ENCODE results near the gene RNF113B. TPM values are rescaled to one million over a fixed set of nuclear protein-coding genes. Genes with fewer than 3 reads are reported as not detected.
A peak's percentile ranks its signal among the peaks of the same experiment; 100 is the strongest.

Gene RNF113B
- total and polyA plus RNA-seq, 2 of the 13 experiments (the other 11 are each of a cell fraction or from before 2014, with no cell fraction given): not detected

DNA sequence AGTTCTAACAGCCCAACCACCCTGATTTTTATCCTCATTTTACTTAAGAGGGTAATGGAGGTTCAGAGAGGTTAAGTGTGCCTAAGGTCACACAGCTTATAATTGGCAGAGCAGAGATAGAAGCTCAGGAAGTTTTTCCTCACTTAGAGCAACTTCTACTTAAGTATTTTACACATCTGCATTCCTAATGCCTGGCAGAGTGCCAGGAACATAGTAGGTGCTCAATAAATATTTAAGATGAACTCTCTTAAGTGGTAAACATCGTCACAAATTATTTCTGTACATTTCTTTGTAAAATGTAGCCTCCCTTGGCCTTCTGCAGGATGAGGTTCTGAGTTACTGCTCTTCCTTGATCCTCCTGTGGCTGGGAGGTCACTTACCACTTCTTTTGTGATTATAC, 19.5 kb downstream of the RNF113B start (continued):
- TF ChIP-seq, protein P1, sequence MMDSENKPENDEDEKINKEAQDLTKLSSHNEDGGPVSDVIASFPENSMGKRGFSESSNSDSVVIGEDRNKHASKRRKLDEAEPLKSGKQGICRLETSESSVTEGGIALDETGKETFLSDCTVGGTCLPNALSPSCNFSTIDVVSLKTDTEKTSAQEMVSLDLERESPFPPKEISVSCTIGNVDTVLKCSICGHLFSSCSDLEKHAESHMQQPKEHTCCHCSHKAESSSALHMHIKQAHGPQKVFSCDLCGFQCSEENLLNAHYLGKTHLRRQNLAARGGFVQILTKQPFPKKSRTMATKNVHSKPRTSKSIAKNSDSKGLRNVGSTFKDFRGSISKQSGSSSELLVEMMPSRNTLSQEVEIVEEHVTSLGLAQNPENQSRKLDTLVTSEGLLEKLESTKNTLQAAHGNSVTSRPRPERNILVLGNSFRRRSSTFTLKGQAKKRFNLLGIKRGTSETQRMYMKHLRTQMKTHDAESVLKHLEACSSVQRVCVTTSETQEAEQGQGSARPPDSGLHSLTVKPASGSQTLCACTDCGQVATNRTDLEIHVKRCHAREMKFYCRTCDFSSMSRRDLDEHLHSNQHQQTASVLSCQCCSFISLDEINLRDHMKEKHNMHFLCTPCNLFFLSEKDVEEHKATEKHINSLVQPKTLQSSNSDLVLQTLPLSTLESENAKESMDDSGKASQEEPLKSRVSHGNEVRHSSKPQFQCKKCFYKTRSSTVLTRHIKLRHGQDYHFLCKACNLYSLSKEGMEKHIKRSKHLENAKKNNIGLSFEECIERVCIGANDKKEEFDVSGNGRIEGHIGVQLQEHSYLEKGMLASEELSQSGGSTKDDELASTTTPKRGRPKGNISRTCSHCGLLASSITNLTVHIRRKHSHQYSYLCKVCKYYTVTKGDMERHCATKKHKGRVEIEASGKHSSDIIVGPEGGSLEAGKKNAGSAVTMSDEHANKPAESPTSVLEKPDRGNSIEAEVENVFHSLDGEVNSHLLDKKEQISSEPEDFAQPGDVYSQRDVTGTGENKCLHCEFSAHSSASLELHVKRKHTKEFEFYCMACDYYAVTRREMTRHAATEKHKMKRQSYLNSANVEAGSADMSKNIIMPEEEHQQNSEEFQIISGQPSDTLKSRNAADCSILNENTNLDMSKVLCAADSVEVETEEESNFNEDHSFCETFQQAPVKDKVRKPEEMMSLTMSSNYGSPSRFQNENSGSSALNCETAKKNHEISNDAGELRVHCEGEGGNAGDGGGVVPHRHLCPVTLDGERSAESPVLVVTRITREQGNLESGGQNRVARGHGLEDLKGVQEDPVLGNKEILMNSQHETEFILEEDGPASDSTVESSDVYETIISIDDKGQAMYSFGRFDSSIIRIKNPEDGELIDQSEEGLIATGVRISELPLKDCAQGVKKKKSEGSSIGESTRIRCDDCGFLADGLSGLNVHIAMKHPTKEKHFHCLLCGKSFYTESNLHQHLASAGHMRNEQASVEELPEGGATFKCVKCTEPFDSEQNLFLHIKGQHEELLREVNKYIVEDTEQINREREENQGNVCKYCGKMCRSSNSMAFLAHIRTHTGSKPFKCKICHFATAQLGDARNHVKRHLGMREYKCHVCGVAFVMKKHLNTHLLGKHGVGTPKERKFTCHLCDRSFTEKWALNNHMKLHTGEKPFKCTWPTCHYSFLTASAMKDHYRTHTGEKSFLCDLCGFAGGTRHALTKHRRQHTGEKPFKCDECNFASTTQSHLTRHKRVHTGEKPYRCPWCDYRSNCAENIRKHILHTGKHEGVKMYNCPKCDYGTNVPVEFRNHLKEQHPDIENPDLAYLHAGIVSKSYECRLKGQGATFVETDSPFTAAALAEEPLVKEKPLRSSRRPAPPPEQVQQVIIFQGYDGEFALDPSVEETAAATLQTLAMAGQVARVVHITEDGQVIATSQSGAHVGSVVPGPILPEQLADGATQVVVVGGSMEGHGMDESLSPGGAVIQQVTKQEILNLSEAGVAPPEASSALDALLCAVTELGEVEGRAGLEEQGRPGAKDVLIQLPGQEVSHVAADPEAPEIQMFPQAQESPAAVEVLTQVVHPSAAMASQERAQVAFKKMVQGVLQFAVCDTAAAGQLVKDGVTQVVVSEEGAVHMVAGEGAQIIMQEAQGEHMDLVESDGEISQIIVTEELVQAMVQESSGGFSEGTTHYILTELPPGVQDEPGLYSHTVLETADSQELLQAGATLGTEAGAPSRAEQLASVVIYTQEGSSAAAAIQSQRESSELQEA (CRISPR knock-in tag; IDR thresholded peaks at IDR 0.05; ENCODE audit: not compliant biosample characterization): no peak
- TF ChIP-seq, protein P2, sequence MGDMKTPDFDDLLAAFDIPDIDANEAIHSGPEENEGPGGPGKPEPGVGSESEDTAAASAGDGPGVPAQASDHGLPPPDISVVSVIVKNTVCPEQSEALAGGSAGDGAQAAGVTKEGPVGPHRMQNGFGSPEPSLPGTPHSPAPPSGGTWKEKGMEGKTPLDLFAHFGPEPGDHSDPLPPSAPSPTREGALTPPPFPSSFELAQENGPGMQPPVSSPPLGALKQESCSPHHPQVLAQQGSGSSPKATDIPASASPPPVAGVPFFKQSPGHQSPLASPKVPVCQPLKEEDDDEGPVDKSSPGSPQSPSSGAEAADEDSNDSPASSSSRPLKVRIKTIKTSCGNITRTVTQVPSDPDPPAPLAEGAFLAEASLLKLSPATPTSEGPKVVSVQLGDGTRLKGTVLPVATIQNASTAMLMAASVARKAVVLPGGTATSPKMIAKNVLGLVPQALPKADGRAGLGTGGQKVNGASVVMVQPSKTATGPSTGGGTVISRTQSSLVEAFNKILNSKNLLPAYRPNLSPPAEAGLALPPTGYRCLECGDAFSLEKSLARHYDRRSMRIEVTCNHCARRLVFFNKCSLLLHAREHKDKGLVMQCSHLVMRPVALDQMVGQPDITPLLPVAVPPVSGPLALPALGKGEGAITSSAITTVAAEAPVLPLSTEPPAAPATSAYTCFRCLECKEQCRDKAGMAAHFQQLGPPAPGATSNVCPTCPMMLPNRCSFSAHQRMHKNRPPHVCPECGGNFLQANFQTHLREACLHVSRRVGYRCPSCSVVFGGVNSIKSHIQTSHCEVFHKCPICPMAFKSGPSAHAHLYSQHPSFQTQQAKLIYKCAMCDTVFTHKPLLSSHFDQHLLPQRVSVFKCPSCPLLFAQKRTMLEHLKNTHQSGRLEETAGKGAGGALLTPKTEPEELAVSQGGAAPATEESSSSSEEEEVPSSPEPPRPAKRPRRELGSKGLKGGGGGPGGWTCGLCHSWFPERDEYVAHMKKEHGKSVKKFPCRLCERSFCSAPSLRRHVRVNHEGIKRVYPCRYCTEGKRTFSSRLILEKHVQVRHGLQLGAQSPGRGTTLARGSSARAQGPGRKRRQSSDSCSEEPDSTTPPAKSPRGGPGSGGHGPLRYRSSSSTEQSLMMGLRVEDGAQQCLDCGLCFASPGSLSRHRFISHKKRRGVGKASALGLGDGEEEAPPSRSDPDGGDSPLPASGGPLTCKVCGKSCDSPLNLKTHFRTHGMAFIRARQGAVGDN (CRISPR knock-in tag; IDR thresholded peaks at IDR 0.05): no peak
- TF ChIP-seq HNRNPK (IDR thresholded peaks at IDR 0.05; ENCODE audit: low read depth, low read length, poor library complexity, severe bottlenecking) (no peak), PLRG1 (conservative IDR thresholded peaks at IDR 0.05) (no peak), ZNF644 (CRISPR knock-in tag; IDR thresholded peaks at IDR 0.05; ENCODE audit: low read depth) (no peak), ZFP36 (IDR thresholded peaks at IDR 0.05; ENCODE audit: borderline replicate concordance, low read depth, low read length, partially characterized antibody) (no peak), TP53 (CRISPR knock-in tag; conservative IDR thresholded peaks at IDR 0.05) (no peak), ZKSCAN1 (IDR thresholded peaks at IDR 0.05; ENCODE audit: low read length) (peak; percentile 69; the same call in 1 of the 2 replicates), ISX (CRISPR knock-in tag; conservative IDR thresholded peaks at IDR 0.05) (no peak), ZMYM3 (CRISPR knock-in tag; IDR thresholded peaks at IDR 0.05) (0 out of 2 replicates have a peak, but pooled peaks have one; percentile 43), RAD21 (CRISPR knock-in tag; IDR thresholded peaks at IDR 0.05) (no peak), SSRP1 (CRISPR knock-in tag; IDR thresholded peaks at IDR 0.05) (0 out of 2 replicates have a peak, but pooled peaks have one; percentile 36), FOXO1 (CRISPR knock-in tag; IDR thresholded peaks at IDR 0.05) (no peak), HNRNPUL1 (IDR thresholded peaks at IDR 0.05; ENCODE audit: low read depth, low read length) (no peak), ZNF530 (CRISPR knock-in tag; IDR thresholded peaks at IDR 0.05; ENCODE audit: low read depth) (no peak), NR2F6 (IDR thresholded peaks at IDR 0.05) (no peak), NR2F6 (CRISPR knock-in tag; IDR thresholded peaks at IDR 0.05) (no peak), ZNF124 (CRISPR knock-in tag; IDR thresholded peaks at IDR 0.05) (no peak)
- TF ChIP-seq, protein P3, sequence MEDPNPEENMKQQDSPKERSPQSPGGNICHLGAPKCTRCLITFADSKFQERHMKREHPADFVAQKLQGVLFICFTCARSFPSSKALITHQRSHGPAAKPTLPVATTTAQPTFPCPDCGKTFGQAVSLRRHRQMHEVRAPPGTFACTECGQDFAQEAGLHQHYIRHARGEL (CRISPR knock-in tag; IDR thresholded peaks at IDR 0.05): no peak
